Measurements from ENCODE around the gene PSMB8. TPM values are rescaled to one million over a fixed set of nuclear protein-coding genes. Genes with fewer than 3 reads are reported as not detected.
A peak's percentile ranks its signal among the peaks of the same experiment; 100 is the strongest.
"Not testable (repeated sequence)": the region's sequence is repeated elsewhere in the genome, so short reads cannot be mapped to it uniquely, and the experiment has no call there.

The PSMB8 gene
- polyA plus RNA-seq, 1 donor (not counting 4 experiments of a cell fraction or from before 2014, with no cell fraction given): 63.4 TPM

DNA sequence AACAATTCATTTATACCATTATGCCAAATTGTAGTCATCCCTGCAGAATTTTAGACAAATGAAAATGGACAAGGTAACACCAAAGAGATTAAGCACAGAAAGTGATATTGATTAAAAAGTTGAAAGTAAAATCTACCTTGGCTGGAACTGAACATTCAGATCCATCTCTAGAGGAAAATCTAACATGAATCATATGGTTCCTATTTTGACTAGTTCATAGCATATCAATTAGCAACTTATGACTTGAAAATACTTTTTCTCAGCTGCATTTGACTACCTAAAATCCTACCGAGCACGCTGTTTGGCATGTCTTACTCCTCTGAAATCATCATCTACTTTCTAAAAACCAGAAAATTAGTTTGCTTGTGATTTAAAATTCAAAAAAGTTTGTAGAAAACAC, 32.8 kb upstream of the PSMB8 start:
- no peaks in the 10 kb centered on the region for H3K79me2 ChIP-seq (ENCODE audit: control insufficient read depth, insufficient read depth, low read length)
- dilution Hi-C loops (cut with MboI; ENCODE audit: extremely low pct_ligation_motif_present, low sequenced_read_pairs): no loop called here
- FAIRE-seq: no peak

DNA sequence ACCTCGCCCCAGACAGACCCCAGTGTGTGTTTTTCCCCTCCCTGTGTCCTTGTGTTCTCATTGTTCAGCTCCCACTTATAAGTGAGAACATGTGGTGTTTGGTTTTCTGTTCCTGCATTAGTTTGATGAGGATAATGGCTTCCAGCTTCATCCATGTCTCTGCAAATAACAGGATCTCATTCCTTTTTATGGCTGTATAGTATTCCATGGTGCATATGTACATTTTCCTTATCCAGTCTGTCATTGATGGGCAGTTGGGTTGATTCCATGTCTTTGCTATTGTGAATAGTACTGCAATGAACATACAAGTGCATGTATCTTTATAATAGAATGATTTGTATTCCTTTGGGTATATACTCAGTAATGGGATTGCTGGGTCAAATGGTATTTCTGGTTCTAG, 30.1 kb upstream of the PSMB8 start:
- H3K4me1 ChIP-seq (ENCODE audit: control insufficient read depth, extremely low read depth, insufficient read depth, low read length); H3K9me3 ChIP-seq (ENCODE audit: control insufficient read depth, low read depth, low read length); H3K27me3 ChIP-seq (ENCODE audit: control insufficient read depth, extremely low read depth, insufficient read depth, low read length); H3K9me1 ChIP-seq (ENCODE audit: control insufficient read depth, extremely low read depth, insufficient read depth, low read length); DNase-seq (ENCODE audit: low read depth, low spot score); H2AFZ ChIP-seq (ENCODE audit: control insufficient read depth, low read length); H3K36me3 ChIP-seq (ENCODE audit: control insufficient read depth in 2 of 2, extremely low read depth in 1 of 2, insufficient read depth in 2 of 2, low read length in 2 of 2); H3K4me2 ChIP-seq (ENCODE audit: control insufficient read depth, extremely low read depth, insufficient read depth, low read depth, low read length); H4K20me1 ChIP-seq (ENCODE audit: control insufficient read depth, extremely low read depth, insufficient read depth, low read length); H3K27ac ChIP-seq (ENCODE audit: control insufficient read depth, insufficient read depth, low read length); H3K9ac ChIP-seq (ENCODE audit: control insufficient read depth, extremely low read depth, insufficient read depth, low read length); FAIRE-seq; H3K4me3 ChIP-seq (ENCODE audit: control insufficient read depth in 2 of 3, extremely low read depth in 1 of 3, insufficient read depth in 2 of 3, low read depth in 1 of 3, low read length in 3 of 3); H3K79me2 ChIP-seq (ENCODE audit: control insufficient read depth, insufficient read depth, low read length); dilution Hi-C loops (cut with MboI; ENCODE audit: extremely low pct_ligation_motif_present, low sequenced_read_pairs): not testable (repeated sequence)

More for the DNA sequence above, 32.8 kb upstream of the PSMB8 start:
- no peaks in the 10 kb centered on the region for H3K27me3 ChIP-seq (ENCODE audit: control insufficient read depth, extremely low read depth, insufficient read depth, low read length)
- no peak overlapping the region for H3K27ac ChIP-seq (ENCODE audit: control insufficient read depth, insufficient read depth, low read length)
- H3K36me3 ChIP-seq (ENCODE audit: control insufficient read depth in 2 of 2, extremely low read depth in 1 of 2, insufficient read depth in 2 of 2, low read length in 2 of 2): no peaks in the 10 kb centered on the region
- no peaks in the 10 kb centered on the region for H3K4me1 ChIP-seq (ENCODE audit: control insufficient read depth, extremely low read depth, insufficient read depth, low read length)
- H3K9me1 ChIP-seq (ENCODE audit: control insufficient read depth, extremely low read depth, insufficient read depth, low read length): no peaks in the 10 kb centered on the region
- no peaks in the 10 kb centered on the region for H4K20me1 ChIP-seq (ENCODE audit: control insufficient read depth, extremely low read depth, insufficient read depth, low read length)
- no peak overlapping the region for H3K4me2 ChIP-seq (ENCODE audit: control insufficient read depth, extremely low read depth, insufficient read depth, low read depth, low read length)
- no peak overlapping the region for H3K4me3 ChIP-seq (ENCODE audit: control insufficient read depth in 2 of 3, extremely low read depth in 1 of 3, insufficient read depth in 2 of 3, low read depth in 1 of 3, low read length in 3 of 3)
- TF ChIP-seq EZH2 (IDR thresholded peaks at IDR 0.05; ENCODE audit: low read length): no peak
- no peak for DNase-seq (ENCODE audit: low read depth, low spot score)
- no peak overlapping the region for H2AFZ ChIP-seq (ENCODE audit: control insufficient read depth, low read length)
- no peaks in the 10 kb centered on the region for H3K9me3 ChIP-seq (ENCODE audit: control insufficient read depth, low read depth, low read length)
- no peak overlapping the region for H3K9ac ChIP-seq (ENCODE audit: control insufficient read depth, extremely low read depth, insufficient read depth, low read length)

DNA sequence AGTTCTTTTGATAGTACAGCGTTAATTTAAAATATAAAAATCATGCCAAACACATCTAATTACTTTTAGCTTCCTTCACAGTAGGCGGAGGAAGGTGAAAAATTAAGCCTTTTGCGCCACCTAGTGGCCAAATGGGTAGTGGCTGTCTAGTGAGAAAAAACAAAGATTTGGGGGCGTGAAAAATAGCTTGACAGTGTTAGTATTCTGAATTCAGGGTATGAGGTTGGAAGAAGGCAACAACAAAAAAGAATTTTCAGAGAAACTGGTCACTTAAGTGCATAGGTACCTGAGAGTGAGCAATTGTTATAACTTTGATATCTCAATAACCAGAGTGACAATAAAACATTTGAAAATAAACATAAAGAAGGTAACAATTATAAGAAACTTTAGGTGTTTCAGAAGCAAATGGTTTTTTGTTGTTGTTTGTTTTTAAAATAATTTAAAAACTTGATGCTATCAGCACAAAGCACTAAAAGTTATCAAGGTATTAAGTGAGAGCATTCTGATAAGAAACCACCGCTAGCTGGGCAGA, 24.5 kb upstream of the PSMB8 start:
- peaks cover 5% of the 10 kb centered on the region for H3K27me3 ChIP-seq (ENCODE audit: control insufficient read depth, extremely low read depth, insufficient read depth, low read length)
- no peak overlapping the region for H3K4me2 ChIP-seq (ENCODE audit: control insufficient read depth, extremely low read depth, insufficient read depth, low read depth, low read length)
- no peak overlapping the region for H3K9ac ChIP-seq (ENCODE audit: control insufficient read depth, extremely low read depth, insufficient read depth, low read length)
- no peak overlapping the region for H2AFZ ChIP-seq (ENCODE audit: control insufficient read depth, low read length)
- TF ChIP-seq EZH2 (IDR thresholded peaks at IDR 0.05; ENCODE audit: low read length): no peak
- TF ChIP-seq, protein P1, sequence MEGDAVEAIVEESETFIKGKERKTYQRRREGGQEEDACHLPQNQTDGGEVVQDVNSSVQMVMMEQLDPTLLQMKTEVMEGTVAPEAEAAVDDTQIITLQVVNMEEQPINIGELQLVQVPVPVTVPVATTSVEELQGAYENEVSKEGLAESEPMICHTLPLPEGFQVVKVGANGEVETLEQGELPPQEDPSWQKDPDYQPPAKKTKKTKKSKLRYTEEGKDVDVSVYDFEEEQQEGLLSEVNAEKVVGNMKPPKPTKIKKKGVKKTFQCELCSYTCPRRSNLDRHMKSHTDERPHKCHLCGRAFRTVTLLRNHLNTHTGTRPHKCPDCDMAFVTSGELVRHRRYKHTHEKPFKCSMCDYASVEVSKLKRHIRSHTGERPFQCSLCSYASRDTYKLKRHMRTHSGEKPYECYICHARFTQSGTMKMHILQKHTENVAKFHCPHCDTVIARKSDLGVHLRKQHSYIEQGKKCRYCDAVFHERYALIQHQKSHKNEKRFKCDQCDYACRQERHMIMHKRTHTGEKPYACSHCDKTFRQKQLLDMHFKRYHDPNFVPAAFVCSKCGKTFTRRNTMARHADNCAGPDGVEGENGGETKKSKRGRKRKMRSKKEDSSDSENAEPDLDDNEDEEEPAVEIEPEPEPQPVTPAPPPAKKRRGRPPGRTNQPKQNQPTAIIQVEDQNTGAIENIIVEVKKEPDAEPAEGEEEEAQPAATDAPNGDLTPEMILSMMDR (optimal IDR thresholded peaks at IDR 0.05 in 1 of 3, IDR thresholded peaks at IDR 0.05 in 1 of 3, conservative IDR thresholded peaks at IDR 0.05 in 1 of 3; ENCODE audit: extremely low read depth in 1 of 3, insufficient read depth in 2 of 3, low read length in 3 of 3): peak; percentile 70 to 89 (median 73)
- H3K27ac ChIP-seq (ENCODE audit: control insufficient read depth, insufficient read depth, low read length): no peak overlapping the region
- no peaks in the 10 kb centered on the region for H3K9me1 ChIP-seq (ENCODE audit: control insufficient read depth, extremely low read depth, insufficient read depth, low read length)
- DNase-seq (ENCODE audit: low read depth, low spot score) (no peak), FAIRE-seq (peak; percentile 63)
- no peaks in the 10 kb centered on the region for H3K36me3 ChIP-seq (ENCODE audit: control insufficient read depth in 2 of 2, extremely low read depth in 1 of 2, insufficient read depth in 2 of 2, low read length in 2 of 2)
- no peaks in the 10 kb centered on the region for H4K20me1 ChIP-seq (ENCODE audit: control insufficient read depth, extremely low read depth, insufficient read depth, low read length)
- H3K79me2 ChIP-seq (ENCODE audit: control insufficient read depth, insufficient read depth, low read length): no peaks in the 10 kb centered on the region
- no peaks in the 10 kb centered on the region for H3K4me1 ChIP-seq (ENCODE audit: control insufficient read depth, extremely low read depth, insufficient read depth, low read length)
- dilution Hi-C loops (cut with MboI; ENCODE audit: extremely low pct_ligation_motif_present, low sequenced_read_pairs): no loop called here
- no peaks in the 10 kb centered on the region for H3K9me3 ChIP-seq (ENCODE audit: control insufficient read depth, low read depth, low read length)
- no peak overlapping the region for H3K4me3 ChIP-seq (ENCODE audit: control insufficient read depth in 2 of 3, extremely low read depth in 1 of 3, insufficient read depth in 2 of 3, low read depth in 1 of 3, low read length in 3 of 3)

All from keratinocyte (primary cell).